ENCODE results near the gene HSD17B11. TPM values are rescaled to one million over a fixed set of nuclear protein-coding genes. Genes with fewer than 3 reads are reported as not detected.

Gene HSD17B11
- total RNA-seq, 1 experiment from 2014 or later, result 47.4 TPM

GRCh38 chr4:87310691-87311335 lies 80.2 kb downstream of the HSD17B11 start:
- Histone ChIP-seq H3K79me2 (ENCODE audit: insufficient read depth, low read length) (no peaks in the 10 kb centered on the region), H3K9me3 (ENCODE audit: control insufficient read depth in 1 of 2, insufficient read depth in 1 of 2, low read depth in 1 of 2, low read length in 2 of 2) (no peaks in the 10 kb centered on the region), H2AFZ (ENCODE audit: low read depth, low read length, poor library complexity, severe bottlenecking) (no peak overlapping the region), H4K20me1 (ENCODE audit: insufficient read depth) (no peaks in the 10 kb centered on the region), H3K36me3 (ENCODE audit: control insufficient read depth in 1 of 2, insufficient read depth in 2 of 2, low read length in 2 of 2) (no peaks in the 10 kb centered on the region), H3K4me3 (replicated peaks in 1 of 2; ENCODE audit: low read depth in 1 of 2, low read length in 2 of 2) (no peak overlapping the region), H3K9ac (ENCODE audit: low read length) (no peak overlapping the region), H3K27me3 (ENCODE audit: insufficient read depth, low read length) (no peaks in the 10 kb centered on the region), H3K4me2 (ENCODE audit: low read length) (no peak overlapping the region), H3K4me1 (ENCODE audit: control insufficient read depth in 1 of 2, insufficient read depth in 2 of 2, low read length in 2 of 2) (no peaks in the 10 kb centered on the region), H3K9me2 (ENCODE audit: insufficient read depth) (no peaks in the 10 kb centered on the region), H3K27ac (ENCODE audit: low read depth, low read length) (no peak overlapping the region)
- ChIA-PET CTCF (no interaction called here), RAD21 (ENCODE audit: low non-redundant PET in 1 of 2, low total read pairs in 2 of 2, uncharacterized antibody in 2 of 2, unreplicated experiment in 2 of 2) (no interaction called here), POLR2A (no interaction called here)
- ATAC-seq, result no peak
- intact Hi-C loops (cut with micrococcal nuclease), result no loop called here
- TF ChIP-seq EGR1 (IDR thresholded peaks at IDR 0.05; ENCODE audit: low read depth), result no peak
- TF ChIP-seq REST (IDR thresholded peaks at IDR 0.05; ENCODE audit: low read depth), result no peak
- TF ChIP-seq CEBPB (IDR thresholded peaks at IDR 0.05; ENCODE audit: low read depth), result no peak
- TF ChIP-seq SRF (IDR thresholded peaks at IDR 0.05; ENCODE audit: low read depth), result no peak
- no peak for TF ChIP-seq EZH2 (IDR thresholded peaks at IDR 0.05)
- TF ChIP-seq ZFX (IDR thresholded peaks at IDR 0.05), result no peak
- no peak for TF ChIP-seq YY1 (IDR thresholded peaks at IDR 0.05; ENCODE audit: extremely low read depth, insufficient replicate concordance, low read depth, low read length)
- no peak for TF ChIP-seq TCF7L2 (IDR thresholded peaks at IDR 0.05; ENCODE audit: borderline replicate concordance, extremely low read depth, insufficient read depth, insufficient read length)
- no TSS peak for BruUV-seq (replicated peaks)
- DNase-seq (ENCODE audit: low read depth, low spot score), result no peak
